ENCODE results near the gene CHD5. TPM values are rescaled to one million over a fixed set of nuclear protein-coding genes. Genes with fewer than 3 reads are reported as not detected.

The CHD5 gene
- total and polyA plus RNA-seq, 4 donors, result 0.10 to 0.55 (median 0.31) TPM

DNA sequence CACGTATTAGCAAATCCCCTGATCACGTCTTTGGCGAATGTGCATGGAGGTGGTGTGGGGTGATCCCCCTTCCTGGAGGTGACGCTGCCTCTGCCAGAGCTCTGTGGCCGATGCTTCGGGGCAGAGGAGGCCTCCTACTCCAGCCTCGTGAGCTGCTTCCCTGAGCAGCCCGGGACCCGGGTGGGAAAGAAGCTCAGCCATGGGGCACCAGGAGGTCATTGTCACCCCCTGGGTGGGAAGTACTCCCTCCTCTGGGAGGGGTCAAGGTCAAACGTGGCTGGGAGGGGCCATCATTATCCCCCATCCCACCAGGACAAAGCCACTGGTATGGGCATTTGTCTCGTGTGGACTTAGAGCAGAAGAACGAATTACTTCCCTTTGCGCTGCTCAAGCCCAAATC is 93.8 kb downstream of the CHD5 start:
- H3K27me3 ChIP-seq (ENCODE audit: control insufficient read depth in 3 of 3, insufficient read depth in 3 of 3, low read length in 2 of 3), result peaks cover 0 to 6% (median 0%) of the 10 kb centered on the region in 3 donors
- peaks cover 0 to 24% (median 2%) of the 10 kb centered on the region in 5 donors for H3K4me1 ChIP-seq (ENCODE audit: control insufficient read depth in 5 of 5, insufficient read depth in 5 of 5, low read length in 5 of 5)
- H3K9ac ChIP-seq (ENCODE audit: insufficient read depth in 1 of 2, low read length in 2 of 2), result no peak overlapping the region
- no peak overlapping the region for H3K27ac ChIP-seq (ENCODE audit: low read depth in 1 of 2, low read length in 1 of 2)
- 81 to 90% methylated on average over 13 of the region's 13 CpGs for WGBS, 2 donors
- DNase-seq (no peak), ATAC-seq (ENCODE audit: insufficient read depth, low FRiP score) (no peak)
- H3K9me3 ChIP-seq (ENCODE audit: control insufficient read depth in 4 of 4, insufficient read depth in 3 of 4, low read length in 3 of 4), result no peaks in the 10 kb centered on the region
- H3K36me3 ChIP-seq (ENCODE audit: control insufficient read depth in 4 of 4, insufficient read depth in 4 of 4, low read length in 4 of 4), result peaks cover 0 to 8% (median 0%) of the 10 kb centered on the region in 4 donors
- TF ChIP-seq CTCF (IDR thresholded peaks at IDR 0.05; ENCODE audit: control extremely low read depth, extremely low read depth), result no peak
- no peak overlapping the region for H3K4me3 ChIP-seq

- 95 to 98% methylated on average over 13 of the region's 13 CpGs for WGBS, 2 donors
Observed at GRCh38 chr1:6085666-6086065, 94.5 kb downstream of the CHD5 start.

GRCh38 chr1:6084781-6085495 is 95.2 kb downstream of the CHD5 start:
- no peak for DNase-seq
- Histone ChIP-seq H3K9ac (ENCODE audit: insufficient read depth in 1 of 2, low read length in 2 of 2) (no peak overlapping the region), H3K9me3 (ENCODE audit: control insufficient read depth in 4 of 4, insufficient read depth in 3 of 4, low read length in 3 of 4) (peaks cover 0 to 2% (median 0%) of the 10 kb centered on the region in 4 donors), H3K4me3 (no peak overlapping the region), H3K27ac (ENCODE audit: low read depth in 1 of 2, low read length in 1 of 2) (no peak overlapping the region), H3K4me1 (ENCODE audit: control insufficient read depth in 5 of 5, insufficient read depth in 5 of 5, low read length in 5 of 5) (peaks cover 0 to 24% (median 2%) of the 10 kb centered on the region in 5 donors), H3K27me3 (ENCODE audit: control insufficient read depth in 3 of 3, insufficient read depth in 3 of 3, low read length in 2 of 3) (peaks cover 0 to 3% (median 0%) of the 10 kb centered on the region in 3 donors), H3K36me3 (ENCODE audit: control insufficient read depth in 4 of 4, insufficient read depth in 4 of 4, low read length in 4 of 4) (peaks cover 0 to 10% (median 0%) of the 10 kb centered on the region in 4 donors)
- WGBS, 2 donors, result 88 to 95% methylated on average over 18 of the region's 18 CpGs
- no peak for TF ChIP-seq CTCF (IDR thresholded peaks at IDR 0.05; ENCODE audit: control extremely low read depth, extremely low read depth)
- ATAC-seq (ENCODE audit: insufficient read depth, low FRiP score), result no peak

More at GRCh38 chr1:6085666-6086065, 94.5 kb downstream of the CHD5 start:
- no peak for ATAC-seq (ENCODE audit: insufficient read depth, low FRiP score)
- Histone ChIP-seq H3K27me3 (ENCODE audit: control insufficient read depth in 3 of 3, insufficient read depth in 3 of 3, low read length in 2 of 3) (peaks cover 0 to 3% (median 0%) of the 10 kb centered on the region in 3 donors), H3K27ac (ENCODE audit: low read depth in 1 of 2, low read length in 1 of 2) (no peak overlapping the region), H3K36me3 (ENCODE audit: control insufficient read depth in 4 of 4, insufficient read depth in 4 of 4, low read length in 4 of 4) (peaks cover 0 to 10% (median 0%) of the 10 kb centered on the region in 4 donors), H3K9ac (ENCODE audit: insufficient read depth in 1 of 2, low read length in 2 of 2) (no peak overlapping the region), H3K9me3 (ENCODE audit: control insufficient read depth in 4 of 4, insufficient read depth in 3 of 4, low read length in 3 of 4) (peaks cover 0 to 2% (median 0%) of the 10 kb centered on the region in 4 donors), H3K4me1 (ENCODE audit: control insufficient read depth in 5 of 5, insufficient read depth in 5 of 5, low read length in 5 of 5) (peaks cover 0 to 24% (median 2%) of the 10 kb centered on the region in 5 donors), H3K4me3 (no peak overlapping the region)
- DNase-seq, result no peak
- TF ChIP-seq CTCF (IDR thresholded peaks at IDR 0.05; ENCODE audit: control extremely low read depth, extremely low read depth), result no peak

All from lung (tissue), 12 donors.